GM10847 (cell line): ENCODE measurements around the gene KLC3.

Experiments used
- POLR2A ChIP-seq: IDR thresholded peaks from 2 replicates; pipeline ENCODE4 v1.6.1; 2011; ENCODE audit not compliant: insufficient read length; ENCODE audit errors: extremely low read depth

Gene KLC3

DNA sequence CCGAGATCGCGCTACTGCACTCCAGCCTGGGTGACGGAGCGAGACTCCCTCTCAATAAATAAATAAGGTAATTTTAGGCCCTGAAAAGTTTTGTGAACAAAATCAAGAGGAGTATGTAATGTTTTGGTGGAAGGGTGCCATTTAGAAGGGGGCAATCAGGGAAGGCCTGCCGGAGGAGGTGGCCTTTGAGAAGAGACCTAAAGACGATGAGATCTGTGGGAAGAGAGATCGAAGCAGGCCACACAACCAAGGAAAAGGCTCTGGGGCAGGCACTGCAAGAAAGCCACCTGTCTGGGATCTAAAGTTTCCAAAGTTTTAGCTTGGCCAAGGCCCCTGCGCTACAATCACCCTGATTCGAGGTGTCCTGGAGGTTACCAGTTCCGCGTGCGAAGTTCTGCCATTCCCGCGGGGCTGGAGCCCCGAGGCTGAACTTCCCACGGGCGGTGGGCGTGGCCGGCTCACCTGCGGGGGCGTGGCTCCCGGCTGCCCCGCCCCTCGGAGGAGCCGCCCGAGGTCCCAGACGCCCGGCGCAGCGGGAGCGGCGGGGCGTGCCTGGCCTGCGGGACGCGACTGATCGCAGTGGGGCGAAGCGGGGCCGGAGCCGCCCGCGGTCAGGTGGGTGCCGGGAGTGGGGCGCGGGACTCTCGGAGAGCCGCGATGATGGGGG, at the start of gene KLC3:
KLC3 (plus strand) TSS at position 519 of the 667 bp plus-strand sequence. CDS start 4,792 bp downstream, outside the sequence.
- no peak for TF ChIP-seq POLR2A

DNA sequence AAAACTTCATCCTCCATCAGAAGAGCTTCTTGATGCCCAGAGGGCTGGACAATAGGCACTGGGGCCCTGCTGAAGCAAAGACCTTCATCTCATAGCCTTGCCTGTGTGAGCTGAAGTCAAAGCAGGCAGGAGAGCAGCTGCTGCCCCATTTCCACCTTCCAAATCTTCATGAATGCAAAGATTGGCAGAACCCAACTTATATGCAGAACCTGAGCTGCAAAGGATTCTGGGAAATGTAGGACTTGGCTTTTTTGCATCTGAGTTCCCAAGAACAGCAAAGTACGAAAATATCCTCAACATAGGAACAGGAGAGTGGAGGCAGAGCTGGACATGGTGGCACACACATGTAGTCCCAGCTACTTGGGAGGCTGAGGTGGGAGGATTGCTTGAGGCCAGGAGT, 48.7 kb upstream of the KLC3 start:
- no peak for TF ChIP-seq POLR2A

DNA sequence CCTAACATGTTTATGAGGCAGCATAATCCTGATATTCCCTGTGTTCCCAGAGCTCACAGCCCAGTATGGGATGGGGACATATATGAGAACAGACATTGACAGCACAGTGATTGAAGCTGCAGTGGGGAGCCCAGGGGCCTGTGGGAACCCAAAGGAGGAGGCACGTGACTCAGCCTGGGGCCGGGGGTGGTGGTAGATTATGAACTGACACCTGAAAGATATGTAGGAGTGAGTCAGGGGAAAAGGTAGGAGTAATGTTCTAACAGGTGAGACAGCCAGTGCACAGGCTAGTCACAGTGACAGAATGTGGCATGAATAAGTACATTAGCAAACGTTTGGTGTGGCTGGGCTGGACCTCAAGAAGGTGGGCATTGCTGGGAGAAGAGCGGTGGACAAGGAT, 46.9 kb upstream of the KLC3 start:
- TF ChIP-seq POLR2A = no peak

DNA sequence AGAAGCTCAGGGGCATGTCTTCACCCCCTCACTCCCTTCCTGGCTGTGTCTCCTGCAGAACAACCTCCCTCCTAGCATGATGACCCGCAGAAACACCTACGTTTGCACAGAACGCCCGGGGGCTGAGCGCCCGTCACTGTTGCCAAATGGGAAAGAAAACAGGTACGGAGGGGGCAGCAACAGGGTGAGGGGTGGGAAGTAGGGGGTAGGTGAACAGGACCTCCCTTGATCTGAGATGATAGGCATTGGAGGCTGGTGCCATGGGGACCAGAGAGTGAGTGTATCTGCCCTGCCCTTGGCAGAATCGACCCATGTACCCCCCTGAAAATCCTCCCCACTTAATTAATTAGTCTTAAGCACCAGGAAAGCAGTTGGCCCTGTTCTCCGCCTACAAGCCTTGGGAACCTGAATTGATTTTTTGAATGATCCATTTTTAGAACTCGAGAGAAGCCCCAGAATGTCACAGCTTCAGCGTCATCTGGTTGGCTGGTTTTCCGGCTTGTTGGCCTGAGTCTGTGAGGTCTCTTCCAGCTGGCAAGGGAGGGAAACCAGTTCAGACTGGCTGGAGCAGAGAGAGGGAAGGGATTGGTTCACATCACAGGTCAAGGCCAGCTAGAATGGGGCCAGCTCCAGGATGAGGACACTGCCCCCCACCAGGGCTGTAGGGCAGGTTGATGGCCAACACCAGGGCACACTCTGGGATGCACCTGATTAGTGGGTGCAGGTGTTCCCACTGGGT, 46.1 kb upstream of the KLC3 start:
- TF ChIP-seq POLR2A = no peak

DNA sequence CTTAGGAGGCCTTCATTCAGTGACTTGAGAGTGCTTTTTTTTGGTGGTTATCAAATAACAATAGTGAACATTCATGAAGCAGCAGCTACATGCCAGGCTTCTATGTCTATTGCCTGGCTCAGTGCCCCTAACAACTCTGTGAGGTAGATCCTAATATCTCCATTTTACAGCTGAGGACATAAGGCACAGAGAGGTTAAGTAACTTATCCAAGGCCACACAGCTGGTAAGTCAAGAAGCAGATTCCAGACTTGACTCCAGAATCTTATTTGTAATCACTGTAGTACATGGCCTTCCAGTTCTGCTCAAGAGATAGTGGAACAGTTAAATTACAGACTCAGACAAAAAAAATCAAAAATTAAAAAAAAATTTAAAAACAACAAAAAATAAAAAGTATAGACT, 44.7 kb upstream of the KLC3 start:
- no peak for TF ChIP-seq POLR2A

DNA sequence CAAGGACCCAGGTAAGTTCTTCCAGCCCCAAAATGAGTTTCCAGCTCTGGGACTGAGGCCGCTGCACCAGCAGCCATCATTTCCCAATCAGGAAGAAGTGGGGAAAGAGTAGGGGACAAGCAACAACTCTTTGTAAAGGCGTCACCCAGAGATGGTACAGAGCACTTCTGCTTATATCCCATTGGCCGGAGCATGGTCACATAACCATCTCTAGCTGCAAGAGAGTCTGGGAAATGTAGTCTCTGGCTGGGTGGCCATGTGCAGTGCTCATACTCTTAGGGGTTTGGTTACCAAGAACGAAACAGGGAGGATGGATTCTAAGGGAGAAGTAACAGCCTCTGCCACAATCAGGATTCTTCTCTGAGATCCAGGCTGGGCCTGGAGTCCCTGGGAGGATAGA, 44.2 kb upstream of the KLC3 start:
- no peak for TF ChIP-seq POLR2A

DNA sequence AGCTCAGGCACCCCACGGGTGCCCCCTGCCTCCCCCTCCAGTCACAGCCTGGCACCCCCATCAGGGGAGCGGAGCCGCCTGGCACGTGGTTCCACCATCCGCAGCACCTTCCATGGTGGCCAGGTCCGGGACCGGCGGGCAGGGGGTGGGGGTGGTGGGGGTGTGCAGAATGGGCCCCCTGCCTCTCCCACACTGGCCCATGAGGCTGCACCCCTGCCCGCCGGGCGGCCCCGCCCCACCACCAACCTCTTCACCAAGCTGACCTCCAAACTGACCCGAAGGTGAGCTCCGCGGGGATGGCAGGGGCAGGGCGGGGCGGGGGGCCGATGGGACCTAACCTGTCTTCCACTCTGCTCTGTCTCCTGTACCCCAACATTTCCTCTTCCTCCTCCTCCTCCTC, 42.9 kb upstream of the KLC3 start:
- no peak for TF ChIP-seq POLR2A

DNA sequence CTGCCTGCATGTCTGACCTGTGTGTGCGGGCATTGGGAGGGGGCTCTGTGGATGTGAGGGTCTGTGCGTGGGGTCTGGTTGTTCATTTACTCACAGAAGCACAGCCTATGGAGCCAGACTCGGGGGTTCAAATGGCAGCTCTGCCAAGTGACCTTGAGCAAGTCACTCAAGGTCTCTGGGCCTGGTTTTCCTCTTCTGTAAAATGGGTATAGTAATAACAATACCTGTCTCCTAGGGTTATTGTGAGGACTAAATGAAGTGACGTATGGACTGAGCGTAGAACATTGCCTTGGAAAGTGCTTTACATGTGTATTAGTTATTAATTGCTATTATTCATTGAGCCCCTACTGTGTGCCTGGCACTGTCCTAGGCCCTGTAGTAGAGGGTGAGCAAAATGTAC, 42.3 kb upstream of the KLC3 start:
- TF ChIP-seq POLR2A = no peak

DNA sequence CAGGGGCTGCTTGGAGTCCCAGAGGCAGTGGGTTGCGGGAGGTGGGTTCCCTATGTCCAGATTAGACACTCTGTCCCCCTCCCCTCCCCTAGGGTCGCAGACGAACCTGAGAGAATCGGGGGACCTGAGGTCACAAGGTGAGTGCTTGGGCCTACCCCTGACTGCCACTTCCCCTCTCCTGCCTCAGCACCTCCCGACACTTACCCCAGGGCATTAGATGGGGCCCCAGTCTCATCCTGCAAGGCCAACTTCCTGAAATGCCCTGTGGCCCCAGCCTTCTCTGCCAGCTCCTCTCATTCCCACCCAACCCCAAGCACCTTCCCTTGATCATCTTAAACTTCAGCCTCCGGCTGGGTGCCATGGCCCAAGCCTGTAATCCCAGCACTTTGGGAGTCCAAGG, 40.8 kb upstream of the KLC3 start:
- no peak for TF ChIP-seq POLR2A

DNA sequence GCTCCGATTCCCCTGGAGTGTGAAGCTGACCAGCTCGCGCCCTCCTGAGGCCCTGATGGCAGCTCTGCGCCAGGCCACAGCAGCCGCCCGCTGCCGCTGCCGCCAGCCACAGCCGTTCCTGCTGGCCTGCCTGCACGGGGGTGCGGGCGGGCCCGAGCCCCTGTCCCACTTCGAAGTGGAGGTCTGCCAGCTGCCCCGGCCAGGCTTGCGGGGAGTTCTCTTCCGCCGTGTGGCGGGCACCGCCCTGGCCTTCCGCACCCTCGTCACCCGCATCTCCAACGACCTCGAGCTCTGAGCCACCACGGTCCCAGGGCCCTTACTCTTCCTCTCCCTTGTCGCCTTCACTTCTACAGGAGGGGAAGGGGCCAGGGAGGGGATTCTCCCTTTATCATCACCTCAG, 38.1 kb upstream of the KLC3 start:
- no peak for TF ChIP-seq POLR2A

DNA sequence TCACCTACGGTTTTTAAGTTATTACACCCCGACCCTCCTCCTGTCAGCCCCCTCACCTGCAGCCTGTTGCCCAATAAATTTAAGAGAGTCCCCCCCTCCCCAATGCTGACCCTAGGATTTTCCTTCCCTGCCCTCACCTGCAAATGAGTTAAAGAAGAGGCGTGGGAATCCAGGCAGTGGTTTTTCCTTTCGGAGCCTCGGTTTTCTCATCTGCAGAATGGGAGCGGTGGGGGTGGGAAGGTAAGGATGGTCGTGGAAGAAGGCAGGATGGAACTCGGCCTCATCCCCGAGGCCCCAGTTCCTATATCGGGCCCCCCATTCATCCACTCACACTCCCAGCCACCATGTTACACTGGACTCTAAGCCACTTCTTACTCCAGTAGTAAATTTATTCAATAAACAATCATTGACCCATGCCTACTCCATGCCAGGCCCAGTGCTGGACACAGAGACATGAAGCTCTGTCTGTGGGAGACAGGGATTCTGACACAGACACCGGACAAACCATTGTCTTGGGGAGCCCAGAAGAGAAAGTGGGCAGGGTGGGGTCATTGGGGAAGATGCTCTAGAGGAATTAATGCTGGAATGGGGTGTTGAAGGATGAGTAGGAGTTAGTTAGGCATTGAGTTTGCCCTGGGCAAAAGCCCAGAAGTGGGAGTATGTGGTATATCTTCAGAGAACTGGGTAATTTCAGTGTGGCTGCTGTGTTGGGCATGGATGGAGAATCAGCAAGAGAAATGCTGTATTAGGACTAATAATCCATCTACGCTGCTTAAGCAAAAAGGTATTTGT, 37.1 kb upstream of the KLC3 start:
- no peak for TF ChIP-seq POLR2A

DNA sequence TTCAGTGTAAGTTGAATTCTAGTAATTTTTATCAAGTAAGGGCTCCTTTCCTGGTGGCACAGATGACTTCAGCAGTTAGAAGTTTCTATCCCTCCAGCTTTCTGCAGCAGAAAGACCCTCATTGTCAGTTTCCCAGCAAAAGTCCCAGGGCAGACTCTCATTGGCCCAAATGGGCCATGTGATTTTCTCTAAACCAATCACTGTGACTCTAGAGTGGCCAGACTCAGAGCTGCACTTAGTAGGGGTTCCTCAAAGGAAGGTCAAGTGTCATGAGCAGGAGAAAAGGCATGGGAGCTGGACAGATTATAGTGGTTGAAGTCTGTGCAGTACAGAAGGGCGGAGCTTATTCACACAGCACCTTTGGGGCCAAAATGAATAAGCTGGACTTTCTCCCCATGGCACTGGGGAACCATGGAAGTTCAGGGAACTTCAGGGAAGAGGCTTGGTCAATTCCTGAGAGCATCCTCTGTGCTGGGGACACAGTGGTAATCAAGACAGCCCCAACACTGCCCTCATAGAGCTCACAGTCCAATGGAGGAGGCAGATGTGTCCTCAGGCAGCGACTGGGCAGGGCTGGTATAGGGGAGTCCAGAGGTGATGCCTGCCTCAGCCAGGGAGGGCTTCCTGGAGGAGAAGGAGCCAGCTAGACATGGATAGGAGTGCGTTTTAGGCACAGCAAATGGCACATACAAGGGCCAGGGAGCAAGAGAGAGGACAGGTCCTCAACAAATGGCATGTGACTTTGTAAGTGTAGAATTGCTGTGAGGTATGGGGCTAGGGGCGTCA, 36.2 kb upstream of the KLC3 start:
- no peak for TF ChIP-seq POLR2A

DNA sequence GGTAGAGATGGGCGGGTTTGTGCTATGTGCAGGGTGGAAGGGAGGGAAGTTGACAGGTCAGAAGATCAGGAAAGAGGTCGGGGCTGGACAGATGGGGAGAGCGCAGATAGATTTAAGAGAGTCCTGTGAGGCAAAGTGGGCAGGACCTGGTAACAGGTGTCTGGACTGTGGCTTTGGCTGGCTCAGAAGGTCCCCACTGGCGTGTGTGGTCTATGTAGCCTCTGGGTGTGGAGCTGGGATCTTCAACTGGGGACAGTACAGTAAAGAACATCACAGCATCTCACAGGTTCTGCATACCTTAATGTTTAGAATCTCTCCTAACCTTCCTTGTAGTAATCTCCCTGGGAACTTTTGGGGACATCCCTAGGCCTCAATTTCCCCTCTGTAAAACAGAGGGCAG, 35.5 kb upstream of the KLC3 start:
- TF ChIP-seq POLR2A = no peak

DNA sequence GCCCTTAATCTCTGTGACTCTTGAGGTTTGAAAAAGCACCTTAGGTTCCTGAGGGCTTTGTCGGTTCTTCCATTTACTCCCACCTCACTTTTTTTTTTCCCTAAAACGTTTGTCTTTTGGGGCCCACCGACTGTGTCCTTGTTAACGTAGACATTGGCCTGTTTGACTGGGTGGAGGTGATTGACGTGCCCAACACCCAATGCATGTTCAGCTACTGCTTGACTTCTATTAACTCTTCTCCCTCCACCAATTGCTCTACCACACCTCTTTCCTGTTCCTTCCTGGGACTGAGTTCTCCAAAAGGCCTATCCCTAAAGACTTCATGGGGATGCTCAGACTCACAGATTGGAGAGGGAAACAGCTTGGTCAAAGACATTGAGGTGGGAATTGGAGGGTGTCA, 35.1 kb upstream of the KLC3 start:
- no peak for TF ChIP-seq POLR2A

DNA sequence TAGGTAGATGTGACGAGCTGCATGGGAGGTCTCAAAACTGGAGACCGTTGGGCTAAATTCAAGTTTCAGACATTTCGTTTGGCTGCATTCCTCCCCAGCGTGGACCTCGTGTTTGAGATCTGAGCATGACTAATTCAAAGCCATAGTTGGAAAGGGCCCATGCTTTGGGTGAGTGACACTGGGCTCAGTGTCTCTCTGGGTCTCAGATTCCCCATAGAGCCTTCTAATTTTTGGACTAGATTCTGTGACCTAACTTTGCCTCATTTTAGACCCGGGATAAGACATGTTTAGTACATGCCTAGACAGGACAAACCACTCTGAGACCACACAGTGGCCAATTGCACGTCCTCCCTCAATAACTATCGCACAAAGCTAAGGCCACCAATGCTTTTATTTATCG, 34.5 kb upstream of the KLC3 start:
- TF ChIP-seq POLR2A = no peak
